NCI-H82 treated with DMSO at 0.1 percent for 48 hours (cell line): ENCODE data around the gene ALG11.
"Not testable (repeated sequence)": the region's sequence is repeated elsewhere in the genome, so short reads cannot be mapped to it uniquely, and the experiment has no call there.

ENCODE experiments used
- DNase-seq: peaks from one replicate; lab custom pipeline; 2025; ENCODE audit not compliant: unreplicated experiment; lab: John Stamatoyannopoulos, UW

ALG11 gene

DNA sequence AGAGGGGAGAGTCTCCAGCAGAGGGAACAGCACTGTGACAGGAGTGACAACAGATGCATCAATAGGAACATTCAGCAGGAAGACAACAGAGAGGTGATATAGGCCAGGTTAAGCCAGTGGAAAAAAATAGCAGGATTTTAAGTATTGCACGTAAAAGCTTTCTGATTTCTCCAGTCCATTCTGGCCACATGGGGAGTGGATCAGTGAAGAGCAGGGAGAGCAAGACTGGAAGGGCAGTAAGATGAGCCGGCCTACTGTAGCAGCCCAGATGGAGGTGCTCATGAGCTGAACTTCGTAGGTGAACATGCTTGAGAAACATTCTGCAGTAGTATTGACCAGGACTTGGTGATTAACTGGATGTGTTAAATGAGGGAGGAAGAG is 14.0 kb downstream of the ALG11 start:
- no peak for DNase-seq

GRCh38 chr13:52027832-52028231 is 15.6 kb downstream of the ALG11 start:
- DNase-seq = no peak

DNA sequence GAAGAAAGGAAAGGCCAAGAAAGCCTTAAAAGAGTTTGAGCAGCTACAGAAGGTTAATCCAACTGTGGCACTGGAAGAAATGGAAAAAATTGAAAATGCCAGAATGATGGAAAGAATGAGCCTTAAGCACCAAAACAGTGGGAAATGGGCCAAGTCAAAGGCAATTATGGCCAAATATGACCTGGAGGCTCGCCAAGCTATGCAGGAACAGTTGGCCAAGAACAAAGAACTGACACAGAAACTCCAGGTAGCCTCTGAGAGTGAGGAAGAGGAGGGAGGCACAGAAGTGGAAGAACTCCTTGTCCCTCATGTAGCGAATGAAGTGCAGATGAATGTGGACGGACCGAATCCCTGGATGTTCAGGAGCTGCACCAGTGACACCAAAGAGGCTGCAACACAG is 17.4 kb downstream of the ALG11 start:
- no peak for DNase-seq

DNA sequence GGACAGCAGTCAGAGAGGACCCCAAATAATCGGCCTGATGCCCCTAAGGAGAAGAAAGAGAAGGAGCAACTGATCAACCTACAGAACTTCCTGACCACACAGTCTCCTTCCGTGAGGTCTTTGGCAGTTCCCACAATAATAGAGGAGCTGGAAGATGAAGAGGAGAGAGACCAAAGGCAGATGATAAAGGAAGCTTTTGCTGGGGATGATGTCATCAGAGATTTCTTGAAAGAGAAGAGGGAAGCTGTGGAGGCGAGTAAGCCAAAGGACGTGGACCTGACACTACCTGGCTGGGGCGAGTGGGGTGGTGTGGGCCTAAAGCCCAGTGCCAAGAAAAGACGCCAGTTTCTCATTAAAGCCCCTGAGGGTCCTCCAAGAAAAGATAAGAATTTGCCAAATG is 18.2 kb downstream of the ALG11 start:
- DNase-seq = not testable (repeated sequence)

DNA sequence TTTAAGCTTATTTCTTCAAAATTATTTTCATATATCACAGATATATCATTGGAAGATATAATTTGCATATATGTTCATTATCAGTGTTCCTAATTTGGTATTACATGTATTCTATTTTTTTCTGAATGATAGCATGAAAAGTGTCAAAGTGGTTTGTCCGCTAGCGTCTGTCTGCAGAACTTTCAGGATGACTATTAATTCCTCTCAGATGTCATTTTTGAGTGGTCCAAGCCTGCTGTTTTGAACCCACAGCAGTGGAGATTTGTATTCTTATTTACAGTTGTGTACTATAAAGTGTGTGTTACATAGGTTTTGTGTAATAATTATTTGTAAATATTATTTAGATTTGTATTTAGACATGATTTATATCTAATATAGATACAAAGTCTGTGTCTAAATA is 20.8 kb downstream of the ALG11 start:
- no peak for DNase-seq

- DNase-seq = no peak
Observed at GRCh38 chr13:52034616-52035226, 22.5 kb downstream of the ALG11 start.

DNA sequence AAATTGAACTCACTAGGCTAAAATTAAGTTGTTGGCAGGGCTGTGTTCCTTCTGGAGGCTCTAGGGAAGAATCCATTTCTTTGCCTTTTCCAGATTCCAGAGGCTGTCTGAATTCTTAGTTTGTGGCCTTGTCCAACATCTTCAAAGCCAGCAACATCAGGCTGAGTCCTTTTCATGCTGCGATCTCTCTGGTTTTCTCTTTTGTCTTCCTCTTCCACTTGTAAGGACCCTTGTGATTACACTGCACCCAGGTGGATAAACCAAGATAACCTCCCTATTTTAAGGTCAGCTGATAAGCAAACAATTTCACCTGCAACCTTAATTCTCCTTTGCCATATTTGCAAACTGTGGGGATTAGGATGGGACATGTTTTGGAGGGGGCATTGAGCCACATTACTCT is 23.8 kb downstream of the ALG11 start:
- DNase-seq = no peak

GRCh38 chr13:52043675-52044074 is 31.5 kb downstream of the ALG11 start:
- DNase-seq = no peak

DNA sequence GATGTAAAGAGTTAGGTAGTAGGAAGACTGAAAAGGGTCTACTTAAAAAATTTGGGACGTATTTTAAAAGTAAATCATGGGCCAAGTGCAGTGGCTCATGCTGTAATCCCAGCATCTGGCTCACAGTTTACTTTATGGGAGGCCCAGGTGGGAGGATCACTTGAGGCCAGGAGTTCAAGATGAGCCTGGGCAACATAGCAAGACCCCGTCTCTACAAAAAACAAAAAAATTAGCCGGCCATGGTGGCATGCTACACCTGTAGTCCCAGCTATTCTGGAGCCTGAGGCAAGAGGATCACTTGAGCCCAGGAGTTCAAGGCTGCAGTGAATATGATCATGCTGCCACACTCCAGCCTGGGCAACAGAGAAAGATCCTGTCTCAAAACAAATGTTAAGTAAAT is 35.3 kb downstream of the ALG11 start:
- no peak for DNase-seq

DNA sequence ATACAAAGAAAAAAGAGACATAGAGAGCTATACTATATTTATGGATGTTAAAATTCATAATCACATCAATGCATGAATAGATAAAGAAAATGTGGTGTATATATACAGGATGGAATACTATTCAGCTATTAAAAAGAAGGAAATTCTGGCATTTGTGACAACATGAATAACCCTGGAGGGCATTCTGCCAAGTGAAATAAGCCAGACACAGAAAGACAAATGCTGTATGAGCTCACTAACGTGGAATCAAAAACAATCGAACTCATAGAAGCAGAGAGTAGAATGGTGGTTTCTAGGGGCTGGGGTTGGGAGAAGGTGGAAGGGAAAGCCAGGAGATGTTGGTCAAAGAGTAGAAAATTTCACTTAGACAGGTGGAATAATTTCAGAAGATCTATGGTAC is 36.3 kb downstream of the ALG11 start:
- no peak for DNase-seq

GRCh38 chr13:52051400-52051799 is 39.2 kb downstream of the ALG11 start:
- DNase-seq = no peak

DNA sequence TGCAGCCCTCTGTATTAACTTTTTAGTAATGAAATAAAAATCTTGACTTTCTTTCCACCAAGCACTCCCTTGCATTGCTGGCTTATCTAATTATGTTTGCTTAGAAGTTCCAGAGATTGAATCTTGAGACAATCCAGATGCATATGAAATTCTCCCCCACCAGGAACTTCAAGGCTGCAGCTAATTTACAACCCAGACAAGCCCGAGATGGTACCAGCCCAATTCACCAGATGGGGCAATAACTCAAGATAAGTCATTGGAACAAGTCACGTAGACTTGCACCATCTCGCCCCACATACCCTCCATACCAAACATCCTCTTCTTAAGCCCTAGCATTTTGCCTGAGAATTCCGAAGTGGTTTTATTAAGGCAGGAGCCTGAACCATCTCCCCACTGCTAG is 41.3 kb downstream of the ALG11 start:
- DNase-seq = no peak

DNA sequence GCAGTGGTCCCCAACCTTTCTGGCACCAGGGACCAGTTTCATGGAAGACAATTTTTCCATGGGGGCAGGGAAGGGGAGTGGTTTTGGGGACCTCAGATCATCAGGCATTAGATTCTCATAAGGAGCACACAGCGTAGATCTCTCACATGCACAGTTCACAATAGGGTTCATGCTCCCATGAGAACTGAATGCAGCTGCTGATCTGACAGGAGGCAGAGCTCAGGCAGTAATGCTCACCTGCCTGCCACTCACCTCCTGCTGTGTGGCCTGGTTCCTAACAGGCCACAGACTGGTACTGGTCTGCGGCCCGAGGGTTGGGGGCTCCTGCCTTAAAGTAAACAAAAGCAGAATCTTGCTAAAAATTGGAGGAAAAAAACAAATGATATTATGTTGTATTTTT is 48.9 kb downstream of the ALG11 start:
- not testable (repeated sequence) for DNase-seq

GRCh38 chr13:52061587-52061986 is 49.4 kb downstream of the ALG11 start:
- DNase-seq = no peak

DNA sequence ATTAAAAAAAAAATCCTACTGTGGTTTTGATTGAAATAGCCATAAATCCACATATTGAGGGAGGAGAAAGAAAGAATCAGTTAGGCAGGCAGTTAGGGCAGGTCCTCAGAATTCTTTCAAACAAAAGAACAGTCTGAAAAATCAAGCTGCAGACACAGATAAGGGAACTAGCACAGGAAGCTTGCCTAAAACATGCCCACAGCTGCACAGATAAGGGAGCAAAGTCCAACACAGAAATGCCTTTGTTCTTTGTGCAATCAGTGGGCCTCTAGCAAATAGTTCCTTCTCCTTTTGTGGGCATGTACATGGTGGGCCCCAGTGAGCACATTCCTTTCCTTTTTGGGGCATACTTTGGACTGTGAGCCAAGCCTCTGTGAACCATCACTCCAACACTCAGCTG is 55.0 kb downstream of the ALG11 start:
- no peak for DNase-seq

GRCh38 chr13:52070929-52071523 is 58.8 kb downstream of the ALG11 start:
- DNase-seq = peak; percentile 21
